ENCODE results near the gene TERF2IP.

DNA sequence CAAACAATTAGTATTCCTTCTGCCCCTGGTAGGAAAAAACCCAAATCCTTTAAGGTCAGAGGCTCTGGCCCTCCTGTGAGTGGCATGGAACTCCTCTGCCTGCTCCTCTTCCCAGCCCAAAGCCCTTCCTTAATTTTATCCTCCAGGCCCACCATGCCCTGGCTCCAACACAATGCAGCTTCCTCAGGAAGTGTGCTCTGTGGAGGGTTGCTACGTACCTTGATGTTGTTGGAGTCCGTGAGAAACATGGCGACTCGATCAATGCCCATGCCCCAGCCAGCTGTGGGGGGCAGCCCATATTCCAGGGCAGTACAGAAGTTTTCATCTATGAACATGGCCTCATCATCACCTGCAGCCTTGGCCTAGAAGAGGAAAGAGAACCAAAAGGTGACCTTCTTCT lies 19.2 kb upstream of the TERF2IP start:
- TF ChIP-seq TAF1 (IDR thresholded peaks at IDR 0.05; ENCODE audit: borderline replicate concordance, low read depth, low read length), result no peak
- no peak for TF ChIP-seq POLR2A (IDR thresholded peaks at IDR 0.05; ENCODE audit: low read depth, low read length)

Data from GM12892 (cell line).